Endometrium (tissue), 2 donors: ENCODE data around the gene GMCL1.
"Not testable (repeated sequence)": the region's sequence is repeated elsewhere in the genome, so short reads cannot be mapped to it uniquely, and the experiment has no call there.

ENCODE experiments used
- FAIRE-seq: peaks from 2 replicates; lab custom pipeline; 2012; peaks lifted over from hg19 to GRCh38; lab: Jason Lieb, UNC
- donor health status: control.
- donor health status: control.

GMCL1 gene

DNA sequence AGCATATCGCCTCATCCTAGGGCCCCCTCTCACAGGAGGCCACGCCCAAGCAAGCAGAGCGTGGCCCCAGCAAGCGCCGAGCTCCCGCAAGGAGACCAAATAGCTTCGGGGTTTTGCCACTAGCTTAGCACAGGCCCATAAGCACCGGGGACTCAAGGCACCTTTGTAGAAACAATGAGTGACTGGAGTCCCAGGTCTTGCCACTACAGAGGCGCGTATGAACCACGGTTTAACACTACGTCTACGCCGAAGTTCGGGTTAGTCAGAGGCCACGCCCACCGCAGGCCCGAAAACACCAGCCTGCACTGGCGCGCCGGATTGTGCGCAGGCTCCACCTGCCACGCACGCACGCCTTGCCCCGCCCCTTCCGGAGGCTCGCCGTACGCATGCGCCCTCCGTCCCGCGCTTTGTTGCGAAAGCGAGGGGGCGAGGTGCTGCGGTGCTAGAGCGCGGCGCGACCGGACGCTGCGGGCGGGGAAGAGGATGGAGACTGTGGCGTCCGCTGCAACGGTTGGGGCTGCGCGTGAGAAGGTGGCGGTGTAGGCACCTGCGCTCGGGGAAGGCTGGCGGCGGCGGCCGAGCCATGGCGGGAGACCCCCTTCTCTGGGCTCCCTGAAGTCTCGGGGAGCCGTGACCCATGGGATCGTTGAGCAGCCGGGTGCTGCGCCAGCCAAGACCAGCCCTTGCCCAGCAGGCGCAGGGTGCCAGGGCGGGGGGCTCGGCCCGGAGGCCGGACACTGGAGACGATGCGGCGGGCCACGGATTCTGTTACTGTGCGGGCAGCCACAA is at the start of gene GMCL1:
Gene GMCL1, plus strand, starts transcription at position 405 of the 789 bp plus-strand sequence. Its CDS starts 233 bp downstream, at position 638.
- FAIRE-seq, result no peak

- no peak for FAIRE-seq
These were observed 48.5 kb upstream of the GMCL1 start for GRCh38 chr2:69780921-69781320.

DNA sequence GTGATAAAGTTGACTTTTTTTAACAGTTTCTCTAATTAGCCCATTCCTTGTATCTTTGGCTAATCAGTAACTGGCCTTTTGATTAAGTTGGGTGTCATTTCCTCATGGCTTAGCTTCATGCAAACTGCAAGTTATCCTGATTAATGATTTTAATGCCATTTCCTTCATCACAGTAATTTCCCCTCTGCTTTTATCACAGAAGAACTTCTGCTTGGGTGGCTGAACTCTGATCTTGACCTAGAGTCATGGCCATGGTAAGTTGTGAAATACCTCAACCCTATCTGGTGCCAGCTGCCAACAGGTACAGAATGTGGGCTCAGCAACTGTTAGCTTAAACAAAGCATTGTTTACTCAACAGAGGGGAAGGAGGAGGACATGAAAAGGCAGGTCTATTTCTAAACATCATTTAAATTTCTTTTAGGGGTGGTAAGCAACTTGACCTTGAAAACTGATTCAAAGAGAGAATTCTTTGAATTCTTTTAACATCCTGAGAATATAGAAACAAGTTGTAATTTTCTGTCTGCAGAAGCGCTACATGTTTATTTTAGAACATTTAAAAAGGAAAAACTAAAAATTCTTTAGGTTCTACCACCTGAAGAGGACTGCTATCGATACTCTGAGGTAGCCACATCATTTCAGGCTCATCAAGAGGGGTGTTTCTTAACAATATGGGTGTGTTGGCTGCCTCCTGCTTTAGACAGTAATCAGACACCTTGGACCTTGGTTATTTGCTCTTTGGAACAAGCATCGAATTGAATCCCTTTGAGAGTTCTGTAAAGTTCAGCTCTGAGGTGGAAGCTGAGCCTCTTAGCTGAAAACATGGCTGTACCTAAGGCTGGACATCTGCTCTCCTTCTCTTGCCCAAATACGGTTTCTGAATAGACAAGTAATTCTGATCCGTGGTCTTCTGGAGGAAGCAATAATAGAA is 47.9 kb upstream of the GMCL1 start:
- FAIRE-seq, result no peak

DNA sequence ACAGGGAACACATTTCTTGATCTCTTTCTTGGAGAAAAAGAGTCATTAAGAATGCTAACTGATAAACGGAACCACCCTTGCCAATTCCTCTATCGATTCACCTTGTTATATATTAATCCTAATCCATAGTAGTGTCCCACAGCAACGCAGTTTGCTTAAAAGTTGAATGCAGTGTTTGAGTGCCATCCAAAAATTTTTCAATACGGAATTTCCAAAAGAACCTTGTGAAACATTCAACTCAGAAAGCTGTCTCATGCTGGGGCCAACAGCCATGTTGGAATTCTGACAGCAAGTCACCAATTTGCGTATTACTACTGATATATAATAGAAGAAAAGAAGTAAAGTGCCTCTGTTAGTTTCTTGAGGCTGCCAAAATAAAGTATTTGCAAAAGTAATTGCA is 45.2 kb upstream of the GMCL1 start:
- FAIRE-seq, result no peak

GRCh38 chr2:69785358-69785757 is 44.1 kb upstream of the GMCL1 start:
- no peak for FAIRE-seq

DNA sequence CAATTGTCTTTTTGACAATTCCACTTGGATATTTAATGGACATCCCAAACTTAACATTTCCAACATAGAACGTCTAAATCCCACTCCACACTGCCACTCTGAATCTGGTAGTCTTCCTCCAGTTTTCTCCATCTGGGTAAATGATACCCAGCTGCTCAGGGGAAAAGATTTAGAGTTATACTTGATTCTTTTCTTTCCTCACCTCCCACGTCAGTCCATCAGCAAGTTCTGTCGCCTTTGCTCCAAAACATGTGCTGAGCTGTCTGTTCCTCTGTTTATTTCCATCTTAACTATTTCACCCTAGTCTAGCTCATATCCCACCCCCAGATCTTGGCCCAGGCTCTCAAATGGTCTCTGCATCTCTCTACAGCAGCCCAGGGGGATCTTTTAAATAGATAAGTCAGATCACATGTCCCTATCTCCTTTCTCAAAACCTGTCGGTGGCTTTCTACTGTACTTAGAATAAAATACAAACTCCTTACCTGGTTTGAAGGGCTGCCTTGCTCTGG is 43.4 kb upstream of the GMCL1 start:
- no peak for FAIRE-seq

GRCh38 chr2:69789175-69789721 is 40.2 kb upstream of the GMCL1 start:
- no peak for FAIRE-seq

DNA sequence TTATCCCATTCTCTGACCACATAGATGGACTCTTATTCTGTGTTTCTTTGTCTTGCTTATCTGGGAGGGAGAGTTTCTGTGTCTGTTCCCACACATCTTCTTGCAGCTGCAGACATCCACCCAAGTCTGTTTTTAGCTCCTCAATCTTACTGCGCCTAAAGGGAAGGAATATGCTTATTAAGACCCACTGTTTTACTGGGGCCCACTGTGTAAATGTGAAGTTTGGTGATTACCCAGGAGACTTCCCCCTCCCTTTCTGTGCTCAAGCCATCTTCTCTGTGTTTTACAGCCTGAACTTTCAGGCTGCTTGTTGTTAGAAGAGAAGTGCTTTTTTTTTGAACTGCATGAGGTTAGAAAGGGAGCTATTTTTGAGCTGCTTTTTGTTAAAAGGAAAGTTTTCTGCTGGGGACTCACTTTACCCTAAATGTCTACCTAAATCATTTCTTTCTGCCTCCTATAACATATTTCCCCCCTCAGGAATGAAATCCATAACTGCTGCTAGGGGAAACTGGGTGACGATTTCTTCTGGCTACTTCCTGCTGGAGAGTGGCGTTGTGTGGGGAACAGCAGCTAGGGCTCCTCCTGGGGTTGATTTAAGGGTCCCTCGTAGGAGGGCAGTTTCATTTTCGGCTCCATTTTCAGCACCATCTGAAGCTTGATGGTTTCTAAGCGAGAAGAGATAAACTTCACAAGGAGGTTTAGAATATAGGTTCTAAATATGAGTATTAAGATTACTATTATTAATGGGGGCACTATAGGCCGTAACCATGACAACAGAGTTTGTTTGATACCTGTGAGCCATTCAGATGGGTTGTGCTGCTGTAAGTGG is 39.5 kb upstream of the GMCL1 start:
- FAIRE-seq, result no peak

DNA sequence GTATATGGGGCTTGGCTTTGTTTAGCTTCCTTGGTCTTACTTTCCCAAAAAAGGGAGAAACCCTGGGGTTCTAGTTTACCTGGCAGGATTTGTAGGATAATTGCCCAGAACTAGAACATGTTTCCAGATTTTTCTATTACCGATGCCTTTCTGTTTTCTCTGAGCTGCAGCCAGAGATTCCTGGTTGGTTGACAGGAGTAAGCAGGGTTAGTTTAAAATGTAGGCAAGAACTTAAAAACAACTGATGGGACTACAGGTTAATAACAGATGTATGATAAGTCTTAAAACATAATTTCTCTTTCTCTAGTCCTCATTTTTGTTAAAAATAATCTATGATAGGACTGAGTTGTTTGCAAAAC is 38.9 kb upstream of the GMCL1 start:
- FAIRE-seq, result no peak

GRCh38 chr2:69791045-69791444 is 38.4 kb upstream of the GMCL1 start:
- FAIRE-seq, result no peak

DNA sequence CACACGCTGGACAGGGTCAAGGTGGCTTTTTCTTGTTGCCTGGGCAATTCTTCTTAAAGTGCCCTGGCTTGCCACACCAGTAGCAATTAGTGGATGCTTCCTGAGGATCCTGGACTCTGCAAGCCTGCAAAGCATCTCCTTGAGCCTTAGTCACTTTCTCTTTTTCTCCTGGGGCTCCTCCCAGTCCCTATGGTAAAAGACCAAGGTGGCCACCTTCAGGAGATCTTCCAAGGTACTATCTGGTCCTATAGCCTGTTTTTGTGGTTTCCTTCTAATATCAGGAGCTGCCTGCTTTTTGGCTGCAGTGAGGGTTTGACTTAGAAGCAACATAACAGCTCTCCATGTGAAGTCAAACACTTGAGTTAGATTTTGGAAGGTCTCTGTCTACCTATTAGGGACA is 33.3 kb upstream of the GMCL1 start:
- FAIRE-seq, result no peak

DNA sequence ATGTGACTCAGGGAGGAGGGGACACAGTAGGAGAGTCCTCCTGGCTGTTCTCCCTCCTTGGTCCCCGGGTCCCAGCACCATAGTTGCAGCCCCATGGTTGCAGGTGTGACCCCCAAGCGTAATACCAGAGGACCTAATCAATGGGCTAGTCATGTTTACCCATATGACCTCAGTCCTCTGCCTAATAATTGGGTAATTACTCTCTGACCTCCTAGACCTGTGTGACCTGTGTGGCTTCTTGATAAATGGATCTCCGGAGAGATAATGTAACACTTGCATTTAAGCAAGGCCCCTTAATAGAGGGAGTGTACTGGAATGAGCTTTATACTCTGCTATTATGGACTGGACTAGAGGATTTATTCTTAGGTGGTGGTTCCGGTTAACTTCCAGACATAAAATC is 32.2 kb upstream of the GMCL1 start:
- FAIRE-seq, result no peak

DNA sequence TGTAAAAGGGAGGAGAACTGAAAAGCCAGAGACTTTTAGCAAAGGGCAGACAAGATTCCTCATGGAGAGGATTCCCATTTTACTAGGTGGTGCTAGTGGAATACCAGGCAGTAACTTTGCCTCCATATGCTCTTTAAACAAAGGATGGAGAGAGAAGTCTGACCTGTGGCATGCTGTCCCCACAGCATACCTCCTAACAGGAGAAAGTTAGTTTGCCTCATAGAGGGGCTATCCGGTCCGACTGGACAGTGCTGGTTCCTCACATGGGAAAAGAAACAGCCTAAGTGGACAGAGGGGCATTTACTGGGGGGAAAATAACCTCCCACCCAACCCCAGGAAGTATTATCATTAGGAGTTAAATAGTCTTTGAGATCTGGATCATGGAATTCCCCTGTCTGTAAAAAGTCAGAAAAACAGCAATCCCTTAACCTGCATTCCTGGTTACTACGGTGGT is 31.6 kb upstream of the GMCL1 start:
- no peak for FAIRE-seq

DNA sequence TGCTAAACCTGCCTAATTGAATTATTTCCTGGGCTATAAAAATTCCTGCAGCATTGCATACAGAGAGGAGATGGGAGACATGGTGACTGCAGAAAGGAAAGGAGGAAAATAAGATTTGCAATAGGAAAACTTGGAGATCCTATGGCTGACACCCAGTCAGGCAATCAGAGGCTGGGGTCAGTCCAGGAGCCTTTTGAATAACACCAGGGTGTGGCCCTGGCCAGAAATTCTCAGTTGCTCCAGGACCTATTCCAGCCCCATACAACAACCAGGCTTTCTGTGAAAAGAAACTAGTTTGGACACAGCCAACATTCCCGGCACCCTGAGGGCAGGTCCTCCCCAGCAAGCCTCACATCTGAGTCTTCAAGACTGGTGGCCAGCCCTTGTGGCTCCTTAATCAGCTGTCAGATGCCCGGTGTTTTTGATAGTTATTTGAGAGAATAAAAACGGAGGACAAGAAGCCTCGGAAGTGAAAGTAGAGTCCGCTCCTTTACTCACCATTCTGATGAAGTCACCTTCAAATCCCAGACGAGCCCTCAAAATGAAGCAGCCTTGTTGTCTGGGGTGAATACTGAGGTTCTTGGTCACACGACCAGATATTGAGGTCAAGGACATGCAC is 31.1 kb upstream of the GMCL1 start:
- no peak for FAIRE-seq

DNA sequence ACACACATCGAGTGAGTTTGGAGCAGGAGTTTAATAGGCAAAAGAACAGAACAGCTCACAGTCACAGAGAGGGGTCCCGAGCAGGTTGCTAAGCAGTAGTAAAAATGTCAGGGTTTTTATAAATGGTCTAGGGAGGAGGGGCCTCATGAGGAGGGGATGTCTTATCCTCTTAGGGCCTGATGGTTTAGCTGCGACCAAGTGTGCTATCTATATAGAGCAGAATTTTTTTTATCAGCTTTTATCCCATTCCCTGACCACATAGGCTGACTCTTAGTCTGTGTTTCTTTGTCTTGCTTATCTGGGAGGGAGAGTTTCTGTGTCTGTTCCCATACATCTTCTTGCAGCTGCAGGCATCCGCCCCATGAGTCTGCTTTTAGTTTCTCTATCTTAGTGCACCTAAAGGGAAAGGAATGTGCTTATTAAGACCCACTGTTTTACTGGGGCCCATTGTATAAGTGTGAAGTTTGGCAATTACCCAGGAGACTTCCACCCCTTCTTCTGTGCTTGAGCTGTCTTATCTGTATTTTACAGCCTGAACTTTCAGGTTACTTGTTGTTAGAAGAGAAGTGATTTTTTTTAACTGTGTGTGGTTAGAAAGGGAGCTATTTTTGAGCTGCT is 30.4 kb upstream of the GMCL1 start:
- no peak for FAIRE-seq

- FAIRE-seq, result no peak
These were observed 27.6 kb upstream of the GMCL1 start for GRCh38 chr2:69801745-69802290.

DNA sequence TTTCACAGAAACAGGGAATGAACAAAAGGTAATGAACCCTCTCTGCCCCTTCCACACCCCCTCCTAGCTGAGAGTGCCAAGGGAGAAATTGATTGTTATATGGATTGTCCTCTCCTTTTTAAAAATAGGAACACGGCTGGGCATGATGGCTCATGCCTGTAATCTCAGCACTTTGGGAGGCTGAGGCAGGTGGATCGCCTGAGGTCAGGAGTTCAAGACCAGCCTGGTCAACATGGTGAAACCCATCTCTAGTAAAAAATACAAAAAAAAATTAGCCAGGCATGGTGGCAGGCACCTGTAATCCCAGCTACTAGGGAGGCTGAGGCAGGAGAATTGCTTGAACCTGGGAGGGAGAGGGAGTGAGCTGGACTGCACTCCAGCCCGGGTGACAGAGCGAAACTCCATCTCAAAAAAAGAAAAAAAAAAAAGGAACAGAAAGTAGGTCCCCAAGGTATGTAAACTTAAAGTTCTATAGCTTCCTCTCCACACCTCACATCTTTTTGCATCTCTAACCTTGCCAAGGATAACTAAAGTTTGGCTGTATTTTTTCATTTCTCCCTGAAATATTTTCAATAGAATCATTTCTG is 26.6 kb upstream of the GMCL1 start:
- FAIRE-seq, result not testable (repeated sequence)

DNA sequence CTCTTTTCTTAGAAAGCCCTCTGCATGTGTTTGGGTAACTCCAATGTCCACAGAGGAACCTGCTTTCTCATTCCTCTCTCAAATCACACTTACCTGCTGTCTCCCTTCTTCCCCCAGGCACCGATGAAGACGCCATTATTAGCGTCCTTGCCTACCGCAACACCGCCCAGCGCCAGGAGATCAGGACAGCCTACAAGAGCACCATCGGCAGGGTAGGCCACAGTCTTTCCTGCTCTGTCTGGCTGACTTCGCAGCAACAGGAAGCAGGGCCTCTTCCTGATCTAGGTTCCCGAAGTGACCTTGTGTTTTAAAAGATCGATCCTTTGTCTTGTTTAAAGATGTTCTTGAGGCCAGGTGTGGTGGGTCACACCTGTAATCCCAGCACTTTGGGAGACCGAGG is 25.0 kb upstream of the GMCL1 start:
- FAIRE-seq, result no peak

DNA sequence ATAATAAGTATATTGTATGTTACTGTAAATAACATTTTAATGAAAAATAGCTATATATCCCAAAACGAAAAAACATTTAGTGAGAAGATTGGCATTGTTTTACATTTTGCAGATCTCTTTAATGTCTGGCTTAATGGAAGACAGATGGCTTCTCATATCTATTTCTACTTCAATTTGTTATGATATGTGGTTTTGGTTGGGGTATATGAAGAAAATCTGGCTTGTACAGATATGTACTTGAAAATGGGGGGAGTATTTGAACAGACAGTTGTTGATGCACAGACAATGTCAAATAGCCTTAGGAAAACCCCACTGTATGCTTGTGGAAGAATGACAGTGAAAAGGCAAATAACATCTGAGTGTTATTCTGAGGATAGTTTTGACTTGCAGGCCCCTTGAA is 23.6 kb upstream of the GMCL1 start:
- no peak for FAIRE-seq
